NCI-H1417 (cell line): ENCODE results near the gene SSR2.

Experiments used
- DNase-seq, 3 experiments: peaks; one replicate each; lab custom pipeline; 2025; lab: John Stamatoyannopoulos, UW

Gene SSR2

DNA sequence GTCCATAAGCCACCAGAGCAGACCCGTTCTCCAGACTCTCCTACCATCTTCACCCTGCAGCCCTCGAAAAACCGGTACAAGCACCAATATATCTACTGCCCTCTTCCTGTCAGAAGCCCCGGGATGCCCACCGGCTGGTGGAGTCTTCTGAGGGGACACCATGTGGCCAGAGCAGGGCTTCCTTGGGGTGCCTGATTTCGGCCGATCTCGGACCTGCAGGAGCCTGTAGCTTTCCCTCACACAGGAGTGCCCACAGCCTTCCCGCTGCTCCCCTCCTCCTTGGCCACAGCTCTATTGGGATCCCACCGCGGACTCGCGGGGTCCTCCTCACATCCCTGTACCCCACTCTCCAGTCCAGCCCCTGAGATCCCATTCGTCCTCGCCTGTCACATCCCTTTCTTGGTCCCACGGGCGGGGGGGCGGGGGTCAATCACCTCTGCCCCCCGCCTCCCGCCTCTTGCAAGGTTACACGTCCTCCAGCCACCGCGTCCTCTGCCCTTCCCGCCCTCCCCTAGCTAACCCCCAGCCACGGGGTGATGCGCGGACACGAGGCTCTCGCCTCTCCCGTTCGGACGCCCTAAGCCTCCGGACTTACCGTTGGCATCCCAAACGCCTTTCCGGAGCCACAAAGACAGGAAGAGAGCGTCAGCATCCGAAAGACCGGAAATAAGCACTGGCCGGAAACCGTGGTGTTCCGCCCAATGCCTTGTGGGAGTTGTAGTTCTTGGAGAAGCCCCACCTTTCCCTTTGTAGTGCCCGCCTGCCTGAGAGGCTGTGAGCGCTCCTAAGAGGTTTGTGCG is at the start of gene SSR2:
SSR2 (minus strand) TSS at position 659 of the 800 bp plus-strand sequence. CDS start 784 bp downstream, outside the sequence.
- DNase-seq = peak; percentile 85 to 97 (median 96)

DNA sequence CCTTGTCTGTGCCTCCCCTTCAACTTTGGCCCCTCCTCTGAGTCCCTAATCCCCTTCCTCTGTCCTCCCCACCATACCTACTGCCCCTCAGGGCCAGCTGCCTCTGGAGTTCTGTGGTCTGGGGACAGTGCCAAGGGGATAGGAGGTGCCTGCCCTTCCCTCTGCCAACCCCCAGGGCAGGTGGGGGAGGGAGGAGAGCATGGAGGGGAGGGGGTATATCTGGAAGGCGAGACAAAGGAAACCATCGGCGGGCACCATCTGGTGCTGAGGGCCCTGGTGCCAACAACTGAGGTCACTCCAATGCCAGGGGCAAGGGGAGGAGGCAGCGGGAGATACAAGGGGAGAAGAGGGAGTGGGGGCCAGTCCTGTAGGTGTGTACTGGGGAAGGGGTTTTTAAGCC is 49.8 kb upstream of the SSR2 start:
- peak in 2 of 3 experiments; percentile 22 to 45 for DNase-seq

DNA sequence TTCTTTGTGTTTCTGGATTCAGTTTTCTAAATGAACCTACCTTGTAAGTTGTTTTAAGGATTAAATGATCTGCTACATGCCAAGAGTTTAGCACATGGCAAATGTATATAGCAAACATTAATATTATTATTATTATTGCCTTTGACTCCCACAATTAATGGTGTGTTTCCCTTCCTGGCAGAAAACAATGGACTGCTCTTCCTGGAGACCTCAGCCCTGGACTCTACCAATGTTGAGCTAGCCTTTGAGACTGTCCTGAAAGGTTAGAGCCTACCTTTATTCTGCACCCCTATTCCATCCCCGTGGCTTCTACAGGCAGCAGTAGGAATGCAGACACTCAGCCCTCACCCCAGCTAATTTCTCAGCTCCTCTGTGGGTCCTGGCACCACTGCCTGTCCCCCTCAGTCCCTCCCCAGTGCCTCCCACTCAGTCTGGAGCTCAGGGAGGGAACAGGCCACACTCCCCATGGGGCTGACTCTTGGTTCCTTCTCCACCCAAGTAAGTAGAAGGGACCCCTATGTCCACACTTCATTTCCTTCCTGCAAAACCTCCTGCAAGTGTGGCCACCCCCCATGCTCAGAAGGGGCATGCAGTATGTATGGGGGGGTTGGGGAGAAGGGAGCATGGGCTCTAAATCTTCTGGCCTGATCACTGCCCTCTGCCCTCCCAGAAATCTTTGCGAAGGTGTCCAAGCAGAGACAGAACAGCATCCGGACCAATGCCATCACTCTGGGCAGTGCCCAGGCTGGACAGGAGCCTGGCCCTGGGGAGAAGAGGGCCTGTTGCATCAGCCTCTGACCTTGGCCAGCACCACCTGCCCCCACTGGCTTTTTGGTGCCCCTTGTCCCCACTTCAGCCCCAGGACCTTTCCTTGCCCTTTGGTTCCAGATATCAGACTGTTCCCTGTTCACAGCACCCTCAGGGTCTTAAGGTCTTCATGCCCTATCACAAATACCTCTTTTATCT is 49.0 kb upstream of the SSR2 start:
- no peak for DNase-seq

DNA sequence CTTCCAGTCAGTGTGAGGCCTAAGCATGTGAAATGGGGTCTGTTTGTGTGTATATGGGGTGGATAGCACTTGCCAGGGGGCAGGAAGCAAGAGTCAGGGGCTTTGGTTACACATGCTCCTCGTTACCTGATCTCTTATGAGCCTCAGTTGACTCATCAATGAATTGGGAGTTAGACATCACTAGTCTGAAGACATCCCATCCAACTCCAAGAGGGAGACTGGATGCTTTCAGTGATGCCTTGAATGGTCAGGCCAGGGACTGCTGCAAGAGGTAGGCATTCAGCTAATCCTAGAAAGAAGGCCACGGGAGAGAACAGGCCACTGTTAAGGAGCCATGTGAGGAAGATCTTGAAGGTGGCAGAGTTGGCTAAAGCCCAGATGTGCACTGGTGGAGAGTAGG is 46.5 kb upstream of the SSR2 start:
- no peak for DNase-seq

DNA sequence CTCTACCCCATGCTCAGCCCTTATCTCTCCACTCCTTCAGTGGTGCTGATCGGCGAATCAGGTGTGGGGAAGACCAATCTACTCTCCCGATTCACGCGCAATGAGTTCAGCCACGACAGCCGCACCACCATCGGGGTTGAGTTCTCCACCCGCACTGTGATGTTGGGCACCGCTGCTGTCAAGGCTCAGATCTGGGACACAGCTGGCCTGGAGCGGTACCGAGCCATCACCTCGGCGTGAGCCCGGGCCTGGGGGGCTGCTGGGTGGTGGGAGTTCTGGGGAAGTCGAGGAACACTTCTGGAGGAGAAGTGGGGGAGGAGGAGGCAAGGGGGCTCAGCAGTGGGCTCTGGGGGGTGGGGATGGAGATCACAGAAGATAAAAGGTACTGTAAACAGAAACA is 45.1 kb upstream of the SSR2 start:
- no peak for DNase-seq

DNA sequence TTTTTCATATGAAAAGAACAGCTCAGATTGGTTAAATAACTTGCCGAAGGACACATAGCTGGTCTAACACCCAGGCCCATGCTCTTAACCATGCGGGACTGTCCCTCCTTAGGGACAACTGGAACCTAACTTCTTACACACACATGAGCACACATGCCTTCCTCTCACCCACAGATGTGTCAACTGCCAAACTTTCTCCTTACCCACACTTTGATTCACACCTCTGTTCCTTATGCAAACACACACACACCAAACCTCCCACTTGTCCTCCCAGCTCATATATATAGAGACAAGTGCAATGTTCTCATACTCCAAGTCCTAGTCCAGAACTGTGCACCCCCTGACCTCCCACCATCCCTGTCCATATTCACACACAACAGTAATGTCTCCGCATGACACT is 44.5 kb upstream of the SSR2 start:
- DNase-seq = no peak

DNA sequence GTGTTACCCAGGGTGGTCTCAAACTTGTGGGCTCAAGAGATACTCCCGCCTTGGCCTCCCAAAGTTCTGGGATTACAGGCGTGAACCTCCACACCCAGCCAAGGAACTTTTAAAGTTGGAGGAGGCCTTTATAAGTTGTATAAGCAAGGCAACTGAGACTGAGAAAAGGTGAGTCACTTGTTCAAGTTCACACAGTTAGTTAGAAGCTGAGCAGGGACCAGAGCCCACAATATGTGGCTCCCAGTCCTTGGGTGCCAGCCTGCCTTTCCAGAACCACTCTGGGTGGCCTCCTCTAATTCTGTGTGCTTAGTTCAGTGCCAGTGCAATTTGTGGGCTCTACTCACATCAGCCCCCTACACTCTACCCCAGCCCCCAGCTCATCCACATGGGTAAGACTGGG is 43.9 kb upstream of the SSR2 start:
- DNase-seq = no peak

DNA sequence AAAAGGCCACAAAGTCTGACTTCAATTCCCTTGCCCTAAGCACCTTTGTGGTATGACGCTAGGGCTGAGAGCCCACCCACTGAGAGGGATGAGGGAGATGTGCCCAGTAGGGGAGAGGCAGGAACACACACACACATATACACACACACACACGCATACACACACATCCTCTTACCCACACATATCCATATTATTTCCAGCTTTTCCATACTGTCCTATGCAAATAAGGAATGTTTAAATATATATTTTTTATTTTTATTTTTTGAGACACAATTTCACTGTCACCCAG is 43.2 kb upstream of the SSR2 start:
- DNase-seq = no peak

DNA sequence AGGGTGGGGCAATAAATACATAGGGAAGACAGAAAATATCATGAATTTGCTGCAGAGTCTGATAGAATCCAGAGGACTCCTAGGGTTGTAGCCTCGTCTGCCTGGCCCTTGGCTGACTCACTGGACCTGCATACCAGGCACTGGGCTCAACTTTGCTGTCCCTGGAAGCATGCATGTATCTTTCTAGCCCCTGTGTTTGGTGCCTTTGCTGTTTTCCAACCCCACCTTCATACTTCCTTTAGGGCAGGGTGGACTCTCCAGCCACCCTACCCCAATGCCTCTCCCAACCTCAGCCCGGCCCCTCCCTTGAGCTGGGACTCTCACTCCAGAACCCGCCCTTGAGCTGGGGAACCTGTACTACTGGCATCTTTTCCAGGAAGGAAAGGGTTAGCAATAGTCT is 41.4 kb upstream of the SSR2 start:
- DNase-seq = no peak

DNA sequence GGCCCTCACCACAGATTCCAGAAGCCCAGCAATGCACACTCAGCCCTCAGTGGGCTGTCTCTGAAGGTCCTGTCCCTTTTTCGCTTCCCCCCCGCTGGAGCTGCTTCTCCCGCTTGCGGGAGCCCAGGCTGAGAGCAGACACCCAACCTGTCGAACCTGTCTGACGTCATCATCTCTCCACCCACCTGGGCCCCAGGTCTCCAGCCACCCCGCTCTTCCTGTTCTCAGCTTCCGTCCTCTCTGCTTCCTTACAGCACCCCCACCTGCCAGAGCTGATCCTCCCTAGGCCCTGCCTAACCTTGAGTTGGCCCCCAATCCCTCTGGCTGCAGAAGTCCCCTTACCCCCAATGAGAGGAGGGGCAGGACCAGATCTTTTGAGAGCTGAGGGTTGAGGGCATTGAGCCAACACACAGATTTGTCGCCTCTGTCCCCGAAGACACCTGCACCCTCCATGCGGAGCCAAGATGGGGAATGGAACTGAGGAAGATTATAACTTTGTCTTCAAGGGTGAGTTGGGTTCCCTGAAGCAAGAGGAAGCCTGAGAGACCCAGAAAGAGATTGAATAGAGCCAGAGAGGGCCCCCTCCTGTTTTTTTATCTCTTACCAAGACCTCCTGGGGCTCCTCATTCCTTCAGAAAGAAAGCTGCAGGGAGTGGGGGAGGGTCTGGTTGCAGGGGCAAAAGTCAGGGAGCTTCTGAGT is 40.3 kb upstream of the SSR2 start, which contains the start of gene RAB25:
RAB25 (plus strand) TSS at position 224 of the 700 bp plus-strand sequence; CDS start at position 465, 241 bp downstream.
- DNase-seq = peak in 2 of 3 experiments; percentile 13 to 15

DNA sequence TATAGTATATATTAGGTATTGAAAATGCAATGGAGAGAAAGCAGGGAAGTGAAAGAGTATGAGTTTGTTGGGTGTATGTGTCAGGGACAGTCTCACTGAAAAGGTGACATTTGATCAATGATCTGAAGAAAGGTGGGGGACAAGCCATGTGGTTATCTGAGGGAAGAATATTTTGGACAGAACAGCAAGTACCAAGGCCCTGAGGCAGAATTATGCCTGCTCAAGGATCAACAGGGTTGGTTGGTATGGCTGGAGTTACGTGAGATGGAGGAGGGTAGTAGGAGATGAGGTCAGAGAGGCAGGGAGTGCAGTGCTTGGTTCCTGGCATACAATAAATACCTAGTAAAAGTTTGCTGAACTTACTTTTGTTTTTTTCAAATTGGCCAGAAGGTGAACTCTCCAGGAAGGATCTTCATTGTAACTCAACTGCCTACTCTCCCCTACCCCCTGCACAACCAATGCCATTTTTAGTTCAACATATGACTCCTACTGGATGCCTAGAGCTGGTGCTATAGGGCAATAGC is 35.6 kb upstream of the SSR2 start:
- DNase-seq = no peak

DNA sequence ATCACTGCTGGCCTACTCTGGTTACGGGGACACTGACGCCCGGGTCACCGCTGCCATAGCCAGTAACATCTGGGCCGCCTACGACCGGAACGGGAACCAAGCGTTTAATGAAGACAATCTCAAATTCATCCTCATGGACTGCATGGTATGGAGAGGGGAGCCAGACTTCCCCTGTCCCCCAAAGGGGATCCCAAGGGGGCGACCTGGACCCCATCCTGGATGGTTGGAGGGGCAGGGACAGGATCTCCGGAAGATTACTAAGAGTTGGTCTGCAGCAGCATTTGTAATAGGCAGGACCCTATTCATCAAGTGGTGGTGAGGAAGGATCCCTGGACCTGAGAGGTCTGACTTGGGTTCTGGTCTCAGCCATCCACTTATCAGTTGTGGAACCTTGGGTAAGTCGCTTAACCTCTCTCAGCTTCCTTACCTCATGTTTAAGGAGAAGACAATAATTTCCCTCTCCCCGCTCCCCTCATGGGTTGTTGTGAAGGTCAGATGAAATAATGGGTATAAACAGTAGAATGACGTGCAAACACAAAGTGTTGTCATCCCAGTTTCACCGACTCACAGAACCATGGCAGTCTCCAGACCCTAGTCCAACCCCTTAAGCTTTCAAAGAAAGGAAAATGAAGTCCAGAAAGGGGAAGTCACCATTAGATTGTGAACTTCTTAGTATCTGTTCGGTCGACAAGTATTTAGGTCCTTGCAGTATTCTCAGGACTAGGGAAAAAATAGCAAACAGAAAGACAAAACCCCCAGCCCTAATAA is 34.7 kb upstream of the SSR2 start:
- no peak for DNase-seq

DNA sequence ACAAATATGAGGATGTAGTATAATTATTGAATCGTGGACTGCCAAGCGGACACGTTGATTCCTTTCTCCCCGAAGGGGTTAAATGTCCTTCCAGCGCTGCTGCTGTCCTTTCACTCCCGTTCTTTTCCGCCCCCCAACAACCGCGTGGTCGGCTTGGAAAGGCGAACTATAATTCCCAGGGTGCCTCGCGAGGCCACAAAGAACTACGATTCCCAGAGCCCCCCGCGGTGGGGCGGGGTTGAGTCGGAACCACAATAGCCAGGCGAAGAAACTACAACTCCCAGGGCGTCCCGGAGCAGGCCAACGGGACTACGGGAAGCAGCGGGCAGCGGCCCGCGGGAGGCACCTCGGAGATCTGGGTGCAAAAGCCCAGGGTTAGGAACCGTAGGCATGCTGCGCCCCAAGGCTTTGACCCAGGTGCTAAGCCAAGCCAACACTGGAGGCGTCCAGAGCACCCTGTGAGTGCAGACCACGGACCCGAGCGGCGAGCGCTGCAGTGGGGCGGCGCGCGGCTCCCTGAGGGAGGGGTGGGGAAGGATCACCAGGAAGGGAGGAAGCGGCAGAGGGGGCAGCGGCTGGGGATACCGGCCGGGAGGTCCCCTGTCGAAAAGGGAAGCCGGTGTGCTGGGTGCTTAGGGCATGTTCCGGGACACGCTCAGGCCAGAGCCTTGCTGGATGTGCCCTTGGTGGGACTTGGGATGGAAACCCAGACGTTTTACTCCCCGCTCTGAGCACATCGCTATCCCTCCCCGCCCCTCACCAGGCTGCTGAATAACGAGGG is 33.9 kb upstream of the SSR2 start, which contains the start of gene LAMTOR2:
LAMTOR2 (plus strand) TSS at position 283 of the 781 bp plus-strand sequence; CDS start at position 391, 108 bp downstream.
- peak; percentile 98 to 100 (median 99) for DNase-seq

DNA sequence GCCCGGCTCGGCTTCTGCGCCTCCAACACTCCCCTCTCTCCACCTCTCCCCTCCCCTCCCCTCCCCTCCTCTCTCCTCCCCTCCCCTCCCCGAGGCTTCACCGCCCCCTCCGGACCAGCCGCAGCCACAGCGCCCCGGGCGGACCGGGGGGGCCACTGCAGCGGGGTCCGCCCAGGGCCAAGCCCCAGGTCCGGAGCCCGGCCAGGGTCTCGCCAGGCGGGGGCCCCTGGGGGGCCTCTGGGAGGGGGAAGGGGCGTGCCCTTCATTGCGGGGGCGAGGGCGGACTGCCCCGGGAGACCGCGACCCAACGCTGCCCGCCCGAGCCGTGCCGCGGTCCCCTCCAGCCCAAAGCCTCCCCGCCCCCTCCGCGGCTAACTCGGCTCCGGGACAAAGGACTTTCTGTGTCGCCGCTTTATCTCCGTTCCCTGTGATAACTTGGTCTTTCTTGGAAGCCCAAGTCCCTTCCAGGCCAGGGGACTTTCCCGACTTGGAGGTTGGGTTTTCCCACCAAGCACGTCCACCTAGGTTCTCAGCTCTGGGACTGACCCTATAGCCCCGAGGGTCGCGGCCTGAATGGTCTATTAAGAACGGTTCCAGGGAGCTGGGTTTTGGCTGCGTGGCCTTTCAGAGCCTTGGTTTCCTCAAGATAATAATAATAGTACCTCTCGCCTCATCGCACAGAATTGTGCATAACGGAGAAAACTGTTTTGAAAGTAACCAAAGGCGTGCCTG is 33.2 kb upstream of the SSR2 start, which contains the start of gene UBQLN4:
UBQLN4 (minus strand) TSS at position 31 of the 732 bp plus-strand sequence. CDS start 97 bp downstream, outside the sequence.
- DNase-seq = peak; percentile 84 to 93 (median 87)

DNA sequence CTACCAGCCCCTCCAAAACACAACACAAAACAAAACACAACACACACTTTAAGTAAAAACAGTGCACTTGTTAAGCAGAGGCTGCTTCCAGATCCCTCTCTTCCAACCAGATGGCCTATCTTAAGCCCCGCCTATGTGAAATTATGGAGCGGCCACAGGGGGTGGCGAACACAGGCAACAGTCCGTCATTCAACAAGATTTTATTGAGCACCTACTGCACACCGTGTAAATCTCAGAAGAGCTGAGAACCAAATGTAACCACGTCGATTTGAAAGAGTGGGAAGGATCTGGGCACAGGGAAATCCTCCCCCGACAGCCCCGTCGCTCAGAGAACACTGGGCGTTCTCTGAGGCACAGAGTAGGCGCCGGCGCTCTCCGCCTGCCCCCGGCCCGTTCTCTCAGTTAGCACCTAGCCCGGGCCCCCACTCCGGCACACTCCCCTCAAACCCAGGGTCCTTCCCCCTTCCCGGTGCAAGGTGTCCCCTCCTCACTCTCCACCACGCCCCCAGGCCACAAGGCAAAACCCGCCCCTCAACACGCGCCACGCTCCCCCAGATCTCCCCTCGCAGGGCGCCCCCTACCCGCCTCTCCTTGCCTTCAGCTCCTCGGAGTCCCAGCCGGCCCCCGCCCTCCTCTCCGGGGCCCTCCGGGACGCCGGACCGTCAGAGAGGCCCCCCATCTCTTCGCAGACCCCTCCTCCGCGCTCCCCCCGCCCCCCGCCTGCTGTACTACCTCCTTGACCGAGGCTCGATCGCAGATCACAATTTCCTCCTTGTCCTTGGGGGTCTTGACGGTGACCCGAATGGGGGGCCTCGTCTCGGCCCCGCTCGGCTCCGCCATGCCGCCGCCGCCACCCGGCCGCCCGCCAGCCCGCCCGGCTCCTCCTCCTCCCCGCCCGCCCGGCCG is 32.4 kb upstream of the SSR2 start:
- peak; percentile 59 to 70 (median 68) for DNase-seq

DNA sequence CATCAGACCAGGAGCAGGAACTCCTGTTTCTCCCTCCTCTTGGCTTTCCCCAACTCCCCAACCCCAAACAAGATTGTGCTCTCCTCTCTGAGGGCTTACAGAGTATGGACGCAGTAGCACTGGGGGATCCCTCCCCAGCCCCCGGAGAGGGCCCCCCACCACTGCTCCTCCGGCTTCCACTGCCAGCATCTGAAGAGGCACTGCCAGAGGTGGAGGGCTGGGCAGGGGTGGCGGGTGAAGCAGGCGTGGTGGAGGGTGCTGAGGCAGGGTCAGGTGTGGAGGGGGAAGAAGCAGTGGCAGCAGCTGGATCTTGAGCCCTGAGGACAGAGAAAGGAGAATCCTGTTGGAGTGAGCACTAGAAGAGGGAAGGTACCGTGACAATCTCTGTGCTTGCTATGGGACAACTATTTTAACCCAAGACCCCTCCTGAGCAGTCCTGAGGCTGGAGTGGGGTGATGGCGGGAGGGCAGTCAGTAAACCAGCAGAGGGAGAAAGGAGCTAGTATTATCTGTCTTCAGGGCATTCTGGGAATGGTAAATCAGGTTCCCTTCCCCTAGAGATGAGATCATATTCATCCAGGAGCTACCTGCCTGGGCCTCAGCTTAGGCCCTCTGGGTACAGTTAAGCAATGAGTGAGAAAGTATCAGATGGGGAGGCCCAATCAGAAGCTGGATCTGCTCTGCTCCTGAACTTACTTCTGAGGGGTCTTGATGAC is 30.4 kb upstream of the SSR2 start:
- DNase-seq = no peak

DNA sequence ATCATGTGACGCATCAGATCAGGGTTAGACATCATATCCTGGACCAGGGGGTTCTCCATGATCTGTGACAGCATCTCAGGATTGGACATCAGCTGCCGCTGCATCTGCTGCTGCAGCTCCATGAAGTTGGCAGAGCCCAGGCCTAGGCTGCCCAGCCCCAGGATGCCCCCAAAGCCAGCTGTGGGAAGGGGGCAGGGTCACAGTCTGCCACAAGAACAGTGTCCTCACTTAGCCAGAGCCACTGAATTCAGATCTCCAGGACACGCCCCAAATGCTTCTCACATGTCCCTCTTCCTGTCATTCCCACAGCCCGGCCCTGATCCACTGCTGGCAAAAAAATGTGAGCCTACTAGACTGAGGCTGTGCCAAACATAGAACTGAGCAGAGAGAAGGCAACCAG is 29.6 kb upstream of the SSR2 start:
- DNase-seq = no peak
